Stimulated activated effector memory CD8-positive, alpha-beta T cell treated with anti-CD3 and anti-CD28 coated beads, Interleukin-12 subunit alpha, Interleukin-12 subunit beta, amount 100 ng/mL, for 72 hours (primary cell): ENCODE data around the gene ATP6V1G3.
A peak's percentile ranks its signal among the peaks of the same experiment; 100 is the strongest.

Experiments used
- ATAC-seq: fragments of 150-1000 bp; cut with Tn5 transposase; 2 replicates; pipeline ENCODE4 v1.10.0; 2021
- DNase-seq, 2 donors: peaks; one replicate each; pipeline ENCODE4 v3.0.0; 2021 to 2022; ENCODE audit warnings: low spot score in 2 of 2
- H3K27ac Mint-ChIP-seq: one replicate; pipeline ENCODE4 v1.8.0; 2022; ENCODE audit warnings: mild to moderate bottlenecking, mixed read lengths
- H3K36me3 Mint-ChIP-seq: one replicate; pipeline ENCODE4 v1.8.0; 2022; ENCODE audit warnings: mild to moderate bottlenecking, mixed read lengths
- H3K4me1 Mint-ChIP-seq: one replicate; pipeline ENCODE4 v1.8.0; 2022; ENCODE audit warnings: mixed read lengths
- H3K4me3 Mint-ChIP-seq: one replicate; pipeline ENCODE4 v1.8.0; 2022; ENCODE audit warnings: mild to moderate bottlenecking, mixed read lengths
- H3K9me3 Mint-ChIP-seq: one replicate; pipeline ENCODE4 v1.8.0; 2022; ENCODE audit warnings: mixed read lengths

The ATP6V1G3 gene

GRCh38 chr1:198552668-198553416, 12.4 kb upstream of the ATP6V1G3 start:
- Mint-ChIP-seq H3K4me1 (peaks cover 34% of the 10 kb centered on the region), H3K36me3 (no peaks in the 10 kb centered on the region), H3K9me3 (no peaks in the 10 kb centered on the region), H3K4me3 (no peak overlapping the region), H3K27ac (peak overlapping the region; percentile 66)
- no peak for DNase-seq
- ATAC-seq, result no peak

GRCh38 chr1:198550941-198551524, 10.6 kb upstream of the ATP6V1G3 start:
- Mint-ChIP-seq H3K36me3 (no peaks in the 10 kb centered on the region), H3K9me3 (peaks cover 8% of the 10 kb centered on the region), H3K4me1 (peaks cover 16% of the 10 kb centered on the region), H3K27ac (no peak overlapping the region), H3K4me3 (no peak overlapping the region)
- DNase-seq (no peak), ATAC-seq (no peak)

- Mint-ChIP-seq H3K36me3 (no peaks in the 10 kb centered on the region), H3K27ac (no peak overlapping the region), H3K4me1 (peaks cover 9% of the 10 kb centered on the region), H3K9me3 (peaks cover 8% of the 10 kb centered on the region), H3K4me3 (no peak overlapping the region)
- peak; percentile 42 for ATAC-seq
- DNase-seq, result no peak
Measured at GRCh38 chr1:198549866-198550265, 9.4 kb upstream of the ATP6V1G3 start.

- peaks cover 8% of the 10 kb centered on the region for H3K9me3 Mint-ChIP-seq
- H3K27ac Mint-ChIP-seq, result no peak overlapping the region
- no peak overlapping the region for H3K4me3 Mint-ChIP-seq
- no peak for DNase-seq
- peaks cover 5% of the 10 kb centered on the region for H3K4me1 Mint-ChIP-seq
- no peak for ATAC-seq
- H3K36me3 Mint-ChIP-seq, result no peaks in the 10 kb centered on the region
Measured at GRCh38 chr1:198548890-198549289, 8.4 kb upstream of the ATP6V1G3 start.

- H3K4me1 Mint-ChIP-seq, result peaks cover 16% of the 10 kb centered on the region
- DNase-seq (no peak), ATAC-seq (no peak)
- H3K9me3 Mint-ChIP-seq, result peaks cover 8% of the 10 kb centered on the region
- no peak overlapping the region for H3K4me3 Mint-ChIP-seq
- H3K27ac Mint-ChIP-seq, result no peak overlapping the region
- H3K36me3 Mint-ChIP-seq, result no peaks in the 10 kb centered on the region
Measured at GRCh38 chr1:198545156-198545555, 4.7 kb upstream of the ATP6V1G3 start.

DNA sequence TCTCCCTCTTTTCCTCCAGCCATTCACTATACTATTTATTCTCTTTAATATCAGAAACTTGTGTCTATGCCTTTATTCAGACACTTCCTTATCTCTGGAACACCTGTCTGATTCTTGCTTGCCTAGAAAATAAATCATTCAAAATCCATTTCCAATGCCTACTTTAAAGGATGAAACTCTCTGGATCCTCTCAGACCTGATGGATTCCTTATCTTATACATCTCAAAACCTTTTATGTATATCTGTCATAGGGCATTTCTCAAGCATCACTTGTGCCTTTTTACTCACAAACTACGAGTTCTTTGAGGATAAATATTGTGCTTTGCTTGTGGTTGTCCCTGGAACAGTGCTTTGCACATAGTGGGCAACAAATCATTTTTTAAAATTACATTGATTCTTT, 3.8 kb upstream of the ATP6V1G3 start:
- H3K36me3 Mint-ChIP-seq, result no peaks in the 10 kb centered on the region
- no peak overlapping the region for H3K4me3 Mint-ChIP-seq
- DNase-seq, result no peak
- peaks cover 8% of the 10 kb centered on the region for H3K9me3 Mint-ChIP-seq
- H3K4me1 Mint-ChIP-seq, result peaks cover 16% of the 10 kb centered on the region
- ATAC-seq, result no peak
- H3K27ac Mint-ChIP-seq, result no peak overlapping the region

GRCh38 chr1:198543670-198544260, 3.3 kb upstream of the ATP6V1G3 start:
- ATAC-seq, result no peak
- peaks cover 8% of the 10 kb centered on the region for H3K9me3 Mint-ChIP-seq
- H3K4me3 Mint-ChIP-seq, result no peak overlapping the region
- H3K4me1 Mint-ChIP-seq, result peaks cover 16% of the 10 kb centered on the region
- H3K27ac Mint-ChIP-seq, result peak overlapping the region; percentile 1
- H3K36me3 Mint-ChIP-seq, result no peaks in the 10 kb centered on the region
- no peak for DNase-seq

DNA sequence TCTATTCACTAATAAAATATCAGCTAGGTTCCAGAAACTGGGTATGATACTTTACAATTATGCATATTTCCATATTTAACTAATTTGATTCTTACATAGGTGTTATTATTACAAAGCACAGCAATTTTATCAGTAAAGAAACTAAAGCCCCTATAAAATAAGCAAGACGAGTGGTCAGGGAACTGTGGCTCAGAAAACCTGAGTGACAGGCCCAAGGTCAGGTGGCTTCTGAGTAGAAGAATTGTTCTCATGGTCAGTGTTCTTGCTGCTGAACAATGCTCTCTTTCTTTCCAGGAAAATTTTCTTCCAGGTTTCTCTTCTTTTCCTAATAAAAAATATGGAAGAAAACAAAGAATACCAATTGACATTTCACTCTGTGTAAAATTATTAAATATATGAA, 2.2 kb upstream of the ATP6V1G3 start:
- Mint-ChIP-seq H3K4me3 (no peak overlapping the region), H3K27ac (no peak overlapping the region), H3K4me1 (peaks cover 16% of the 10 kb centered on the region), H3K36me3 (no peaks in the 10 kb centered on the region), H3K9me3 (peaks cover 8% of the 10 kb centered on the region)
- DNase-seq (no peak), ATAC-seq (no peak)

- H3K36me3 Mint-ChIP-seq, result no peaks in the 10 kb centered on the region
- ATAC-seq, result no peak
- peaks cover 3% of the 10 kb centered on the region for H3K9me3 Mint-ChIP-seq
- no peak overlapping the region for H3K27ac Mint-ChIP-seq
- peaks cover 16% of the 10 kb centered on the region for H3K4me1 Mint-ChIP-seq
- no peak overlapping the region for H3K4me3 Mint-ChIP-seq
- no peak for DNase-seq
Measured at GRCh38 chr1:198541737-198542136, 1.3 kb upstream of the ATP6V1G3 start.

DNA sequence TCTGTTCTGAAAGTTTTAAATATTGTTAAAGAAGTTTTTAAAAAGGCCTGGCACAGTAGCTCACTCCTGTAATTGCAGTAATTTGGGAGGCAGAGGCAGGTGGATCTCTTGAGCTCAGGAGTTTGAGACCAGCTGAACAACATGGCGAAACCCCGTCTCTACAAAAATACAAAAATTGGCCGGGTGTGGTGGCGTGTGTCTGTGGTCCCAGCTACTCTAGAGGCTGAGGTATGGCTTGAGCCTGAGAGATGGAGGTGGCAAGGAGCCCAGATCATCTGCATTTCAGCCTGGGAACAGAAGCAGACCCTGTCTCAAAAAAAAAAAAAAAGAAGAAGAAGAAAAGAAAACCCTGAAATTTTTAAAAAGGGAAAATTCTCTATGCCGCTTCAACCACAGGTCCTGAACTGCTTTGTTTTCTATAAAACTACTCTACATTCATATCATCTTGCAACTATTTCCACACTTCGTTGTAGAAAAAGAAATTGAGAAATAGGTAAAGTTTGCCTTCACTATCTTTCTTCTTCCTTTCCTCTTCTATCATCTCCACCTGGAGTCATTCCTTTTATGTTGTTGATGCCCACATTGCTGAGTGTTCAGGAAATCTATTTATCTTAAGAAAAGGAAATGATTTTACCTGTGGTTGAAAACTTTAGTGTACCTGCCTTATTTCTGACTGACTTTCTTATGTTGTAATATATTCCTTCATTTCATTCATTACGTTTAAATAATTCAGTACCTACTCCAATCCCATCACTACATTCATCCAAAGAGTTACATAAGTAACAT, 1.7 kb downstream of the ATP6V1G3 start:
- H3K27ac Mint-ChIP-seq, result no peak overlapping the region
- no peak overlapping the region for H3K4me3 Mint-ChIP-seq
- no peak for DNase-seq
- H3K4me1 Mint-ChIP-seq, result peaks cover 16% of the 10 kb centered on the region
- no peak for ATAC-seq
- no peaks in the 10 kb centered on the region for H3K36me3 Mint-ChIP-seq
- H3K9me3 Mint-ChIP-seq, result no peaks in the 10 kb centered on the region

GRCh38 chr1:198535631-198536030, 4.8 kb downstream of the ATP6V1G3 start:
- Mint-ChIP-seq H3K27ac (no peak overlapping the region), H3K4me3 (no peak overlapping the region), H3K4me1 (peaks cover 11% of the 10 kb centered on the region), H3K9me3 (peaks cover 8% of the 10 kb centered on the region), H3K36me3 (no peaks in the 10 kb centered on the region)
- DNase-seq (no peak), ATAC-seq (no peak)

GRCh38 chr1:198534548-198535418, 5.7 kb downstream of the ATP6V1G3 start:
- Mint-ChIP-seq H3K36me3 (no peaks in the 10 kb centered on the region), H3K4me1 (peaks cover 11% of the 10 kb centered on the region), H3K27ac (peak overlapping the region; percentile 47), H3K4me3 (peak overlapping the region; percentile 37), H3K9me3 (peaks cover 8% of the 10 kb centered on the region)
- ATAC-seq, result peak; percentile 62
- no peak for DNase-seq

GRCh38 chr1:198531891-198532290, 8.6 kb downstream of the ATP6V1G3 start:
- H3K36me3 Mint-ChIP-seq, result no peaks in the 10 kb centered on the region
- H3K4me3 Mint-ChIP-seq, result no peak overlapping the region
- H3K27ac Mint-ChIP-seq, result no peak overlapping the region

DNA sequence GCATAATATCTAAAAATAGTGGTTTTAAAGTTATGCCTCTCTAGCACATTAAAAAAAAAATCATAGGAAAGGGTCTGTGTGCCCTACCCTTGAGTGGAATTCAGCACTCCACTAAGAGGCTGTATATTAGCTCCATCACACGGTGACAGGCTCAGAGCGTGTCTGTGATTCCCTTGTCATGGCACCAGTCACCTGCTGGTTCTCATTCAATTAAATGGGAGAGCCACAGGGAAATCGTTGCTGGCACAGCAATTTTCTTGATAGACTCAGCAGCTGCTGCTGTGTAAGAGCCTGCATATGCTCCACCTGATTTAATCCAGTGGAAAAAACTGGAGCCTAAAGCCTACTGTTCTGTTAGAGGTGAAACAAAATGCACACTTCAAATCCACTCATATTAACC, 9.5 kb downstream of the ATP6V1G3 start:
- ATAC-seq, result no peak
- Mint-ChIP-seq H3K36me3 (no peaks in the 10 kb centered on the region), H3K4me3 (no peak overlapping the region), H3K27ac (no peak overlapping the region), H3K4me1 (peaks cover 11% of the 10 kb centered on the region), H3K9me3 (peaks cover 8% of the 10 kb centered on the region)
- no peak for DNase-seq

More at GRCh38 chr1:198531891-198532290, 8.6 kb downstream of the ATP6V1G3 start:
- Mint-ChIP-seq H3K4me1 (peaks cover 11% of the 10 kb centered on the region), H3K9me3 (peaks cover 8% of the 10 kb centered on the region)
- ATAC-seq, result no peak
- no peak for DNase-seq

- ATAC-seq (no peak), DNase-seq (no peak)
- peaks cover 8% of the 10 kb centered on the region for H3K9me3 Mint-ChIP-seq
- no peak overlapping the region for H3K4me3 Mint-ChIP-seq
- no peak overlapping the region for H3K27ac Mint-ChIP-seq
- no peaks in the 10 kb centered on the region for H3K36me3 Mint-ChIP-seq
- H3K4me1 Mint-ChIP-seq, result peaks cover 11% of the 10 kb centered on the region
Measured at GRCh38 chr1:198529414-198529813, 11.1 kb downstream of the ATP6V1G3 start.
